ENCODE data around the gene GGCX.

The GGCX gene

GRCh38 chr2:85537600-85538506 is 23.4 kb downstream of the GGCX start:
- peaks cover 37% of the 10 kb centered on the region for H3K4me1 ChIP-seq (ENCODE audit: control insufficient read depth, low read length)
- peaks cover 67% of the 10 kb centered on the region for H3K79me2 ChIP-seq (ENCODE audit: control insufficient read depth, low read length)
- H3K4me3 ChIP-seq (ENCODE audit: low read length): peak overlapping the region; percentile 100
- H3K36me3 ChIP-seq (ENCODE audit: control insufficient read depth, low read length): peaks cover 56% of the 10 kb centered on the region
- H3F3A ChIP-seq (ENCODE audit: control insufficient read depth, insufficient read depth): peaks cover 39% of the 10 kb centered on the region
- peaks cover 33% of the 10 kb centered on the region for H4K20me1 ChIP-seq (ENCODE audit: control insufficient read depth, insufficient read depth, low read depth, low read length)
- no peaks in the 10 kb centered on the region for H3K9me3 ChIP-seq (ENCODE audit: control insufficient read depth, insufficient read depth, low read length)
- H3K9me2 ChIP-seq (replicated peaks; ENCODE audit: control insufficient read depth, low read length): no peaks in the 10 kb centered on the region
- H3K4me2 ChIP-seq (ENCODE audit: low read length): peak overlapping the region; percentile 98
- peak overlapping the region; percentile 91 for H3K27ac ChIP-seq (ENCODE audit: low read depth, low read length)
- TF ChIP-seq EZH2phosphoT487 (IDR thresholded peaks at IDR 0.05; ENCODE audit: borderline replicate concordance, low read length) (no peak), CTCF (IDR thresholded peaks at IDR 0.05; ENCODE audit: low read depth, low read length, poor library complexity, severe bottlenecking) (no peak)
- H3K27me3 ChIP-seq (ENCODE audit: control insufficient read depth, low read length): no peaks in the 10 kb centered on the region

- peak overlapping the region; percentile 98 for H3K4me2 ChIP-seq (ENCODE audit: low read length)
- no peaks in the 10 kb centered on the region for H3K9me3 ChIP-seq (ENCODE audit: control insufficient read depth, insufficient read depth, low read length)
- H3K79me2 ChIP-seq (ENCODE audit: control insufficient read depth, low read length): peaks cover 53% of the 10 kb centered on the region
Observed at GRCh38 chr2:85536479-85536878, 24.8 kb downstream of the GGCX start.

GRCh38 chr2:85534881-85535280 is 26.4 kb downstream of the GGCX start:
- H3K36me3 ChIP-seq (ENCODE audit: control insufficient read depth, low read length): peaks cover 26% of the 10 kb centered on the region
- H4K20me1 ChIP-seq (ENCODE audit: control insufficient read depth, insufficient read depth, low read depth, low read length): peaks cover 3% of the 10 kb centered on the region
- peaks cover 15% of the 10 kb centered on the region for H3K4me1 ChIP-seq (ENCODE audit: control insufficient read depth, low read length)
- H3K9me3 ChIP-seq (ENCODE audit: control insufficient read depth, insufficient read depth, low read length): no peaks in the 10 kb centered on the region
- peaks cover 4% of the 10 kb centered on the region; the same call in 1 of the 2 replicates for H3K27me3 ChIP-seq (ENCODE audit: control insufficient read depth, low read length)
- H3K4me2 ChIP-seq (ENCODE audit: low read length): no peak overlapping the region
- TF ChIP-seq CTCF (IDR thresholded peaks at IDR 0.05; ENCODE audit: low read depth, low read length, poor library complexity, severe bottlenecking) (no peak), EZH2phosphoT487 (IDR thresholded peaks at IDR 0.05; ENCODE audit: borderline replicate concordance, low read length) (no peak)
- H3K27ac ChIP-seq (ENCODE audit: low read depth, low read length): no peak overlapping the region
- H3F3A ChIP-seq (ENCODE audit: control insufficient read depth, insufficient read depth): peaks cover 9% of the 10 kb centered on the region
- peaks cover 37% of the 10 kb centered on the region for H3K79me2 ChIP-seq (ENCODE audit: control insufficient read depth, low read length)
- H3K4me3 ChIP-seq (ENCODE audit: low read length): no peak overlapping the region
- H3K9me2 ChIP-seq (replicated peaks; ENCODE audit: control insufficient read depth, low read length): no peaks in the 10 kb centered on the region

More at GRCh38 chr2:85536479-85536878, 24.8 kb downstream of the GGCX start:
- peaks cover 25% of the 10 kb centered on the region for H3F3A ChIP-seq (ENCODE audit: control insufficient read depth, insufficient read depth)
- TF ChIP-seq CTCF (IDR thresholded peaks at IDR 0.05; ENCODE audit: low read depth, low read length, poor library complexity, severe bottlenecking): no peak
- no peak for TF ChIP-seq EZH2phosphoT487 (IDR thresholded peaks at IDR 0.05; ENCODE audit: borderline replicate concordance, low read length)
- H3K36me3 ChIP-seq (ENCODE audit: control insufficient read depth, low read length): peaks cover 42% of the 10 kb centered on the region
- H4K20me1 ChIP-seq (ENCODE audit: control insufficient read depth, insufficient read depth, low read depth, low read length): peaks cover 19% of the 10 kb centered on the region
- H3K4me3 ChIP-seq (ENCODE audit: low read length): peak overlapping the region; percentile 100
- no peaks in the 10 kb centered on the region for H3K9me2 ChIP-seq (replicated peaks; ENCODE audit: control insufficient read depth, low read length)
- H3K4me1 ChIP-seq (ENCODE audit: control insufficient read depth, low read length): peaks cover 30% of the 10 kb centered on the region
- H3K27me3 ChIP-seq (ENCODE audit: control insufficient read depth, low read length): no peaks in the 10 kb centered on the region
- no peak overlapping the region for H3K27ac ChIP-seq (ENCODE audit: low read depth, low read length)

Measured in DOHH2 (cell line).